Liver (tissue), 9 donors: ENCODE results near the gene SYNGR4. TPM values are rescaled to one million over a fixed set of nuclear protein-coding genes. Genes with fewer than 3 reads are reported as not detected.

Experiments used
- DNase-seq: peaks from one replicate; pipeline ENCODE4 v3.0.0-alpha.2; 2017; ENCODE audit warnings: low spot score
- H3K27ac ChIP-seq, 2 donors: one replicate each; pipeline ENCODE4 v1.7.0; 2013; ENCODE audit warnings: inconsistent platforms in 2 of 2, low read length in 2 of 2, control low read depth in 1 of 2, low read depth in 1 of 2, mild to moderate bottlenecking in 1 of 2
- H3K27me3 ChIP-seq, 4 donors: one replicate each; pipeline versions ENCODE4 v1.6.1 to v1.7.0; 2013; ENCODE audit warnings: low read length in 3 of 4, inconsistent platforms in 1 of 4, mild to moderate bottlenecking in 1 of 4, moderate library complexity in 1 of 4; ENCODE audit not compliant: control insufficient read depth in 4 of 4, insufficient read depth in 4 of 4
- H3K36me3 ChIP-seq, 4 donors: one replicate each; pipeline versions ENCODE4 v1.6.1 to v1.7.0; 2013; ENCODE audit warnings: low read length in 3 of 4, mild to moderate bottlenecking in 3 of 4, low read depth in 1 of 4, moderate library complexity in 1 of 4; ENCODE audit not compliant: control insufficient read depth in 4 of 4, insufficient read depth in 3 of 4
- H3K4me1 ChIP-seq, 4 donors: one replicate each; pipeline versions ENCODE4 v1.6.1 to v1.7.0; 2013; ENCODE audit warnings: low read length in 3 of 4, mild to moderate bottlenecking in 3 of 4, moderate library complexity in 1 of 4; ENCODE audit not compliant: control insufficient read depth in 4 of 4, insufficient read depth in 4 of 4
- H3K4me3 ChIP-seq, 3 donors: one replicate each; pipeline versions ENCODE4 v1.6.1 to v1.7.0; 2013; ENCODE audit warnings: low read length in 3 of 3, control low read depth in 1 of 3, low read depth in 1 of 3, mild to moderate bottlenecking in 1 of 3
- H3K9ac ChIP-seq, 2 donors: one replicate each; pipeline ENCODE4 v1.7.0; 2013; ENCODE audit warnings: low read length in 2 of 2, mild to moderate bottlenecking in 2 of 2, moderate library complexity in 2 of 2, control low read depth in 1 of 2, low read depth in 1 of 2
- H3K9me3 ChIP-seq, 4 donors: one replicate each; pipeline versions ENCODE4 v1.6.1 to v1.7.0; 2013; ENCODE audit warnings: low read length in 3 of 4; ENCODE audit not compliant: control insufficient read depth in 4 of 4
- EGR1 ChIP-seq, 2 donors: IDR thresholded peaks; 2 replicates each; pipeline ENCODE4 v1.6.1; 2016 to 2018; ENCODE audit warnings: antibody characterized with exemption in 2 of 2, low read depth in 2 of 2
- FOXA1 ChIP-seq: IDR thresholded peaks from 2 replicates; pipeline ENCODE4 v1.6.1; 2016; ENCODE audit warnings: antibody characterized with exemption
- FOXA2 ChIP-seq: IDR thresholded peaks from 2 replicates; pipeline ENCODE4 v1.6.1; 2016; ENCODE audit warnings: antibody characterized with exemption
- GABPA ChIP-seq, 2 donors: IDR thresholded peaks in 1 of 2; conservative IDR thresholded peaks in 1 of 2; 2 replicates each; pipeline ENCODE4 v1.6.1; 2016; ENCODE audit warnings: antibody characterized with exemption in 2 of 2, mild to moderate bottlenecking in 1 of 2, moderate library complexity in 1 of 2
- HNF4A ChIP-seq, 2 donors: conservative IDR thresholded peaks; 2 replicates each; pipeline ENCODE4 v1.6.1; 2016; ENCODE audit warnings: antibody characterized with exemption in 2 of 2, mild to moderate bottlenecking in 2 of 2
- HNF4G ChIP-seq: IDR thresholded peaks from 2 replicates; pipeline ENCODE4 v1.6.1; 2016; ENCODE audit warnings: antibody characterized with exemption
- JUND ChIP-seq, 2 donors: IDR thresholded peaks; 2 replicates each; pipeline ENCODE4 v1.6.1; 2016; ENCODE audit warnings: antibody characterized with exemption in 2 of 2
- NR2F2 ChIP-seq: IDR thresholded peaks from 2 replicates; pipeline ENCODE4 v1.6.1; 2016; ENCODE audit warnings: antibody characterized with exemption
- RAD21 ChIP-seq, 2 donors: IDR thresholded peaks; 2 replicates each; pipeline ENCODE4 v1.6.1; 2016; ENCODE audit warnings: antibody characterized with exemption in 2 of 2, mild to moderate bottlenecking in 2 of 2
- RXRA ChIP-seq, 2 donors: IDR thresholded peaks; 2 replicates each; pipeline ENCODE4 v1.6.1; 2017 to 2018; ENCODE audit warnings: antibody characterized with exemption in 2 of 2, mild to moderate bottlenecking in 1 of 2
- SP1 ChIP-seq: IDR thresholded peaks from 2 replicates; pipeline ENCODE4 v1.6.1; 2018; ENCODE audit warnings: antibody characterized with exemption, mild to moderate bottlenecking
- TAF1 ChIP-seq: conservative IDR thresholded peaks from 2 replicates; pipeline ENCODE4 v1.6.1; 2016; ENCODE audit warnings: antibody characterized with exemption, mild to moderate bottlenecking
- YY1 ChIP-seq: IDR thresholded peaks from 2 replicates; pipeline ENCODE4 v1.6.1; 2016; ENCODE audit warnings: antibody characterized with exemption, mild to moderate bottlenecking
- WGBS: extraction: QIAGEN DNeasy Blood & Tissue Kit; methylation state at CpG from one replicate; pipeline ENCODE4 v1.1.7; 2013; 5-methylcytosine and 5-hydroxymethylcytosine counted together
- polyA plus RNA-seq, 2 donors: library from polyadenylated mRNA; stranded (reverse) in 1 of 2; unstranded in 1 of 2; fragments of 200-250 nt in 1 of 2; fragments of >200 nt in 1 of 2; fragmentation: Nextera tagmentation in 1 of 2; extraction: Ambion mirVana in 1 of 2; gene quantifications; one replicate each; pipeline versions ENCODE4 v1.2.1 to v1.2.3, GENCODE V29; 2013 to 2015
- total RNA-seq, 2 donors: library from RNA; depleted of rRNA; stranded (reverse); fragments of >200 nt; gene quantifications; one replicate each; pipeline ENCODE4 v1.2.3, GENCODE V29; 2014
- TF ChIP-seq, protein P1 (sequence below): IDR thresholded peaks from 2 replicates; pipeline ENCODE4 v1.6.1; 2016; ENCODE audit warnings: antibody characterized with exemption
- TF ChIP-seq, protein P2 (sequence below): IDR thresholded peaks from 2 replicates; pipeline ENCODE4 v1.6.1; 2016; ENCODE audit warnings: antibody characterized with exemption, mild to moderate bottlenecking
- TF ChIP-seq, protein P3 (sequence below): IDR thresholded peaks from 2 replicates; pipeline ENCODE4 v1.6.1; 2016; ENCODE audit warnings: antibody characterized with exemption
- TF ChIP-seq, protein P4 (sequence below): fragments of 150-350 bp; IDR thresholded peaks from 2 replicates; pipeline ENCODE4 v1.5.1; 2017; ENCODE audit warnings: improper control_type of control experiment, low read depth, low read length; ENCODE audit not compliant: missing input control
- TF ChIP-seq, protein P5 (sequence below): IDR thresholded peaks from 2 replicates; pipeline ENCODE4 v1.6.1; 2016; ENCODE audit warnings: antibody characterized with exemption
- donor health status: healthy.
- donor health status: healthy.
- donor health status: healthy.
- donor health status: healthy.
- donor health status: healthy.

The SYNGR4 gene
- total and polyA plus RNA-seq, 4 donors, result 0.09 TPM; not detected in 3

DNA sequence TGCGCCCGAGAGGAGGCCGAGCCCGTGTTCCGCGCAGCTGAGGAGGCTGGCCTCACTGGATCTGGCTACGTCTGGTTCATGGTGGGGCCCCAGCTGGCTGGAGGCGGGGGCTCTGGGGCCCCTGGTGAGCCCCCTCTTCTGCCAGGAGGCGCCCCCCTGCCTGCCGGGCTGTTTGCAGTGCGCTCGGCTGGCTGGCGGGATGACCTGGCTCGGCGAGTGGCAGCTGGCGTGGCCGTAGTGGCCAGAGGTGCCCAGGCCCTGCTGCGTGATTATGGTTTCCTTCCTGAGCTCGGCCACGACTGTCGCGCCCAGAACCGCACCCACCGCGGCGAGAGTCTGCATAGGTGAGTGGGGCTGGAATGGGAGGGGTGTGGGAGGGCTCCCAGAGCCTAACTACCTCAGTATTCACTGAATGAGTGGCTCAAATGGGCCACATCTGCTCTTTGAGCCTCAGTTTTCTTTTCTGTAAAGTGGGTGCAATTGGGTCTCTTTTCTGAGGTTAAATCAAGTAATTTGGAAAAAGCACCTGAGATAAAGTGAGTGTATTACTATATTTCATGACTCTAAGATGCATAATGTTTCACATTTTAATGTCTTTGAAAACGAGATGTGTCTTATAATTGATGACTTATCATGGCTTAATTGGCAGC, 41.0 kb downstream of the SYNGR4 start:
- Histone ChIP-seq H3K9ac (no peak overlapping the region), H3K27ac (no peak overlapping the region), H3K9me3 (peaks cover 0 to 3% (median under 1%) of the 10 kb centered on the region in 4 donors), H3K36me3 (no peaks in the 10 kb centered on the region), H3K4me1 (peaks cover 0 to 3% (median 0%) of the 10 kb centered on the region in 4 donors), H3K4me3 (no peak overlapping the region), H3K27me3 (no peaks in the 10 kb centered on the region)
- 91% methylated on average over 27 of the region's 27 CpGs for WGBS
- DNase-seq, result no peak
- TF ChIP-seq FOXA2 (no peak), FOXA1 (no peak), JUND (IDR thresholded peaks at IDR 0.05) (no peak), RAD21 (IDR thresholded peaks at IDR 0.05) (no peak), HNF4A (conservative IDR thresholded peaks at IDR 0.05) (no peak), TAF1 (no peak), GABPA (IDR thresholded peaks at IDR 0.05 in 1 of 2, conservative IDR thresholded peaks at IDR 0.05 in 1 of 2) (no peak), EGR1 (IDR thresholded peaks at IDR 0.05; ENCODE audit: low read depth in 2 of 2) (no peak), RXRA (IDR thresholded peaks at IDR 0.05) (no peak), SP1 (no peak), NR2F2 (no peak), HNF4G (no peak), YY1 (no peak)
- TF ChIP-seq, protein P1, sequence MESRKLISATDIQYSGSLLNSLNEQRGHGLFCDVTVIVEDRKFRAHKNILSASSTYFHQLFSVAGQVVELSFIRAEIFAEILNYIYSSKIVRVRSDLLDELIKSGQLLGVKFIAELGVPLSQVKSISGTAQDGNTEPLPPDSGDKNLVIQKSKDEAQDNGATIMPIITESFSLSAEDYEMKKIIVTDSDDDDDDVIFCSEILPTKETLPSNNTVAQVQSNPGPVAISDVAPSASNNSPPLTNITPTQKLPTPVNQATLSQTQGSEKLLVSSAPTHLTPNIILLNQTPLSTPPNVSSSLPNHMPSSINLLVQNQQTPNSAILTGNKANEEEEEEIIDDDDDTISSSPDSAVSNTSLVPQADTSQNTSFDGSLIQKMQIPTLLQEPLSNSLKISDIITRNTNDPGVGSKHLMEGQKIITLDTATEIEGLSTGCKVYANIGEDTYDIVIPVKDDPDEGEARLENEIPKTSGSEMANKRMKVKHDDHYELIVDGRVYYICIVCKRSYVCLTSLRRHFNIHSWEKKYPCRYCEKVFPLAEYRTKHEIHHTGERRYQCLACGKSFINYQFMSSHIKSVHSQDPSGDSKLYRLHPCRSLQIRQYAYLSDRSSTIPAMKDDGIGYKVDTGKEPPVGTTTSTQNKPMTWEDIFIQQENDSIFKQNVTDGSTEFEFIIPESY, result no peak
- TF ChIP-seq, protein P2, sequence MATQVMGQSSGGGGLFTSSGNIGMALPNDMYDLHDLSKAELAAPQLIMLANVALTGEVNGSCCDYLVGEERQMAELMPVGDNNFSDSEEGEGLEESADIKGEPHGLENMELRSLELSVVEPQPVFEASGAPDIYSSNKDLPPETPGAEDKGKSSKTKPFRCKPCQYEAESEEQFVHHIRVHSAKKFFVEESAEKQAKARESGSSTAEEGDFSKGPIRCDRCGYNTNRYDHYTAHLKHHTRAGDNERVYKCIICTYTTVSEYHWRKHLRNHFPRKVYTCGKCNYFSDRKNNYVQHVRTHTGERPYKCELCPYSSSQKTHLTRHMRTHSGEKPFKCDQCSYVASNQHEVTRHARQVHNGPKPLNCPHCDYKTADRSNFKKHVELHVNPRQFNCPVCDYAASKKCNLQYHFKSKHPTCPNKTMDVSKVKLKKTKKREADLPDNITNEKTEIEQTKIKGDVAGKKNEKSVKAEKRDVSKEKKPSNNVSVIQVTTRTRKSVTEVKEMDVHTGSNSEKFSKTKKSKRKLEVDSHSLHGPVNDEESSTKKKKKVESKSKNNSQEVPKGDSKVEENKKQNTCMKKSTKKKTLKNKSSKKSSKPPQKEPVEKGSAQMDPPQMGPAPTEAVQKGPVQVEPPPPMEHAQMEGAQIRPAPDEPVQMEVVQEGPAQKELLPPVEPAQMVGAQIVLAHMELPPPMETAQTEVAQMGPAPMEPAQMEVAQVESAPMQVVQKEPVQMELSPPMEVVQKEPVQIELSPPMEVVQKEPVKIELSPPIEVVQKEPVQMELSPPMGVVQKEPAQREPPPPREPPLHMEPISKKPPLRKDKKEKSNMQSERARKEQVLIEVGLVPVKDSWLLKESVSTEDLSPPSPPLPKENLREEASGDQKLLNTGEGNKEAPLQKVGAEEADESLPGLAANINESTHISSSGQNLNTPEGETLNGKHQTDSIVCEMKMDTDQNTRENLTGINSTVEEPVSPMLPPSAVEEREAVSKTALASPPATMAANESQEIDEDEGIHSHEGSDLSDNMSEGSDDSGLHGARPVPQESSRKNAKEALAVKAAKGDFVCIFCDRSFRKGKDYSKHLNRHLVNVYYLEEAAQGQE, result no peak
- TF ChIP-seq, protein P3, sequence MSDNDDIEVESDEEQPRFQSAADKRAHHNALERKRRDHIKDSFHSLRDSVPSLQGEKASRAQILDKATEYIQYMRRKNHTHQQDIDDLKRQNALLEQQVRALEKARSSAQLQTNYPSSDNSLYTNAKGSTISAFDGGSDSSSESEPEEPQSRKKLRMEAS, result no peak
- TF ChIP-seq, protein P4, sequence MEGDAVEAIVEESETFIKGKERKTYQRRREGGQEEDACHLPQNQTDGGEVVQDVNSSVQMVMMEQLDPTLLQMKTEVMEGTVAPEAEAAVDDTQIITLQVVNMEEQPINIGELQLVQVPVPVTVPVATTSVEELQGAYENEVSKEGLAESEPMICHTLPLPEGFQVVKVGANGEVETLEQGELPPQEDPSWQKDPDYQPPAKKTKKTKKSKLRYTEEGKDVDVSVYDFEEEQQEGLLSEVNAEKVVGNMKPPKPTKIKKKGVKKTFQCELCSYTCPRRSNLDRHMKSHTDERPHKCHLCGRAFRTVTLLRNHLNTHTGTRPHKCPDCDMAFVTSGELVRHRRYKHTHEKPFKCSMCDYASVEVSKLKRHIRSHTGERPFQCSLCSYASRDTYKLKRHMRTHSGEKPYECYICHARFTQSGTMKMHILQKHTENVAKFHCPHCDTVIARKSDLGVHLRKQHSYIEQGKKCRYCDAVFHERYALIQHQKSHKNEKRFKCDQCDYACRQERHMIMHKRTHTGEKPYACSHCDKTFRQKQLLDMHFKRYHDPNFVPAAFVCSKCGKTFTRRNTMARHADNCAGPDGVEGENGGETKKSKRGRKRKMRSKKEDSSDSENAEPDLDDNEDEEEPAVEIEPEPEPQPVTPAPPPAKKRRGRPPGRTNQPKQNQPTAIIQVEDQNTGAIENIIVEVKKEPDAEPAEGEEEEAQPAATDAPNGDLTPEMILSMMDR, result no peak
- TF ChIP-seq, protein P5, sequence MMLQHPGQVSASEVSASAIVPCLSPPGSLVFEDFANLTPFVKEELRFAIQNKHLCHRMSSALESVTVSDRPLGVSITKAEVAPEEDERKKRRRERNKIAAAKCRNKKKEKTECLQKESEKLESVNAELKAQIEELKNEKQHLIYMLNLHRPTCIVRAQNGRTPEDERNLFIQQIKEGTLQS, result no peak
